Naive thymus-derived CD4-positive, alpha-beta T cell (primary cell): ENCODE measurements around the gene LARGE1. TPM values are rescaled to one million over a fixed set of nuclear protein-coding genes. Genes with fewer than 3 reads are reported as not detected.

Experiments
- ATAC-seq: fragments of 150-1000 bp; cut with Tn5 transposase; 2 replicates; pipeline ENCODE4 v1.10.0; 2021; ENCODE audit warnings: mild to moderate bottlenecking, moderate library complexity
- CTCF ChIA-PET: fragments of 350-600 bp; sonication (Branson Sonifier 250); formaldehyde crosslinking; loops from one replicate; lab custom pipeline; 2021; ENCODE audit warnings: antibody characterized with exemption; lab: Charles Lee
- POLR2A ChIA-PET: fragments of 350-600 bp; sonication (Branson Sonifier 250); formaldehyde crosslinking; loops from one replicate; lab custom pipeline; 2021; ENCODE audit warnings: antibody characterized with exemption, inconsistent platforms; lab: Charles Lee
- DNase-seq, 9 donors: peaks; one replicate each; pipeline versions ENCODE4 v3.0.0 to v3.0.0-alpha.2; 2020 to 2022; ENCODE audit warnings: mixed read lengths in 1 of 9
- H3K27ac ChIP-seq: one replicate; pipeline ENCODE4 v1.7.0; 2013; ENCODE audit warnings: mild to moderate bottlenecking, low read depth, low read length, moderate library complexity
- H3K27me3 ChIP-seq, 2 donors: one replicate each; pipeline ENCODE4 v1.7.0; 2013; ENCODE audit warnings: low read length in 2 of 2, mild to moderate bottlenecking in 2 of 2, moderate library complexity in 2 of 2; ENCODE audit not compliant: control insufficient read depth in 2 of 2, insufficient read depth in 2 of 2
- H3K36me3 ChIP-seq, 3 experiments: 1 replicate in 2 of 3; 2 replicates in 1 of 3; pipeline ENCODE4 v1.7.0; 2013; ENCODE audit warnings: low read length in 3 of 3, mild to moderate bottlenecking in 3 of 3, moderate library complexity in 1 of 3; ENCODE audit not compliant: insufficient read depth in 3 of 3, control insufficient read depth in 2 of 3
- H3K4me1 ChIP-seq, 2 donors: one replicate each; pipeline ENCODE4 v1.7.0; 2013; ENCODE audit warnings: low read length in 2 of 2, mild to moderate bottlenecking in 2 of 2, moderate library complexity in 1 of 2; ENCODE audit not compliant: control insufficient read depth in 2 of 2, insufficient read depth in 2 of 2
- H3K4me3 ChIP-seq: 2 replicates; pipeline ENCODE4 v1.7.0; 2013; ENCODE audit warnings: mild to moderate bottlenecking, low read length
- H3K9me3 ChIP-seq, 3 experiments: 1 replicate in 2 of 3; 2 replicates in 1 of 3; pipeline ENCODE4 v1.7.0; 2013; ENCODE audit warnings: low read length in 3 of 3; ENCODE audit not compliant: control insufficient read depth in 2 of 3
- H3K27ac Mint-ChIP-seq, 9 donors: one replicate each; pipeline ENCODE4 v1.8.0; 2020 to 2022; ENCODE audit warnings: mixed read lengths in 9 of 9, mild to moderate bottlenecking in 8 of 9, moderate library complexity in 5 of 9, inconsistent platforms in 2 of 9
- H3K27me3 Mint-ChIP-seq, 5 donors: one replicate each; pipeline ENCODE4 v1.8.0; 2021 to 2022; ENCODE audit warnings: mixed read lengths in 5 of 5, mild to moderate bottlenecking in 1 of 5
- H3K36me3 Mint-ChIP-seq, 5 donors: one replicate each; pipeline ENCODE4 v1.8.0; 2020 to 2022; ENCODE audit warnings: mixed read lengths in 5 of 5, mild to moderate bottlenecking in 3 of 5, inconsistent platforms in 1 of 5
- H3K4me1 Mint-ChIP-seq, 7 donors: one replicate each; pipeline ENCODE4 v1.8.0; 2020 to 2022; ENCODE audit warnings: mixed read lengths in 7 of 7, mild to moderate bottlenecking in 3 of 7, inconsistent platforms in 1 of 7
- H3K4me3 Mint-ChIP-seq, 10 donors: one replicate each; pipeline ENCODE4 v1.8.0; 2020 to 2022; ENCODE audit warnings: mild to moderate bottlenecking in 10 of 10, mixed read lengths in 10 of 10, moderate library complexity in 6 of 10, inconsistent platforms in 2 of 10
- H3K9me3 Mint-ChIP-seq, 11 donors: one replicate each; pipeline ENCODE4 v1.8.0; 2020 to 2022; ENCODE audit warnings: mixed read lengths in 11 of 11, mild to moderate bottlenecking in 4 of 11, inconsistent platforms in 1 of 11, moderate library complexity in 1 of 11
- intact Hi-C, 2 donors: fragments of 100-400 bp; cut with micrococcal nuclease; formaldehyde crosslinking; loops; one replicate each; pipeline ENCODE4 v1.15.1; 2023
- polyA plus RNA-seq, 2 donors: library from polyadenylated mRNA; unstranded; fragments of 300-500 nt; fragmentation: Illumina TruSeq; gene quantifications; one replicate each; pipeline ENCODE4 v1.2.3, GENCODE V29; 2021
- total RNA-seq, 6 experiments: library from RNA in 5 of 6; stranded (reverse) in 5 of 6; gene quantifications; 1 replicate in 5 of 6; 2 replicates in 1 of 6; pipeline ENCODE4 v1.2.3 and lab custom pipeline; 2021 to 2026

Gene LARGE1
- total and polyA plus RNA-seq, 7 experiments from 2014 or later: 2.3 to 4.8 (median 3.0) TPM; not detected in 3

- H3K4me1 ChIP-seq: no peaks in the 10 kb centered on the region
- H3K4me3 Mint-ChIP-seq: no peak overlapping the region
- no peak for DNase-seq
- no peaks in the 10 kb centered on the region for H3K4me1 Mint-ChIP-seq
- ChIA-PET POLR2A (no interaction called here), CTCF (no interaction called here)
- no peak overlapping the region for H3K27ac ChIP-seq
- peaks cover 0 to 4% (median 0%) of the 10 kb centered on the region in 5 donors for H3K36me3 Mint-ChIP-seq
- H3K27ac Mint-ChIP-seq: no peak overlapping the region
- no peak for ATAC-seq
- H3K36me3 ChIP-seq: no peaks in the 10 kb centered on the region
- H3K9me3 Mint-ChIP-seq: peaks cover 0 to 4% (median 0%) of the 10 kb centered on the region in 11 donors
- intact Hi-C loops: no loop called here
- peaks cover 0 to 23% (median 5%) of the 10 kb centered on the region in 5 donors for H3K27me3 Mint-ChIP-seq
- no peak overlapping the region for H3K4me3 ChIP-seq
- H3K9me3 ChIP-seq: no peaks in the 10 kb centered on the region
- no peaks in the 10 kb centered on the region for H3K27me3 ChIP-seq
Observed at GRCh38 chr22:33883961-33884808, 36.1 kb downstream of the LARGE1 start.

GRCh38 chr22:33883561-33883960, 36.7 kb downstream of the LARGE1 start:
- Histone ChIP-seq H3K9me3 (no peaks in the 10 kb centered on the region), H3K4me1 (no peaks in the 10 kb centered on the region), H3K27me3 (no peaks in the 10 kb centered on the region), H3K27ac (no peak overlapping the region), H3K4me3 (no peak overlapping the region), H3K36me3 (no peaks in the 10 kb centered on the region)
- Mint-ChIP-seq H3K27ac (no peak overlapping the region), H3K4me1 (no peaks in the 10 kb centered on the region), H3K4me3 (no peak overlapping the region), H3K9me3 (peaks cover 0 to 4% (median 0%) of the 10 kb centered on the region in 11 donors), H3K27me3 (peaks cover 0 to 23% (median 5%) of the 10 kb centered on the region in 5 donors), H3K36me3 (peaks cover 0 to 4% (median 0%) of the 10 kb centered on the region in 5 donors)
- intact Hi-C loops: no loop called here
- no peak for DNase-seq
- ChIA-PET CTCF (no interaction called here), POLR2A (no interaction called here)
- ATAC-seq: no peak

- H3K4me3 Mint-ChIP-seq: no peak overlapping the region
- CTCF ChIA-PET: no interaction called here
- no peaks in the 10 kb centered on the region for H3K4me1 ChIP-seq
- POLR2A ChIA-PET: no interaction called here
- H3K9me3 ChIP-seq: no peaks in the 10 kb centered on the region
- H3K27me3 Mint-ChIP-seq: peaks cover 0 to 23% (median 5%) of the 10 kb centered on the region in 5 donors
- intact Hi-C loops: no loop called here
- DNase-seq: no peak
- no peak overlapping the region for H3K27ac ChIP-seq
- H3K27me3 ChIP-seq: no peaks in the 10 kb centered on the region
- no peaks in the 10 kb centered on the region for H3K4me1 Mint-ChIP-seq
- H3K36me3 ChIP-seq: no peaks in the 10 kb centered on the region
- no peak overlapping the region for H3K4me3 ChIP-seq
- no peak overlapping the region for H3K27ac Mint-ChIP-seq
- no peak for ATAC-seq
- H3K36me3 Mint-ChIP-seq: no peaks in the 10 kb centered on the region
- H3K9me3 Mint-ChIP-seq: peaks cover 0 to 4% (median 0%) of the 10 kb centered on the region in 11 donors
Observed at GRCh38 chr22:33882991-33883390, 37.3 kb downstream of the LARGE1 start.

- Mint-ChIP-seq H3K4me1 (no peaks in the 10 kb centered on the region), H3K27ac (no peak overlapping the region), H3K36me3 (no peaks in the 10 kb centered on the region), H3K9me3 (peaks cover 0 to 4% (median 0%) of the 10 kb centered on the region in 11 donors), H3K4me3 (no peak overlapping the region), H3K27me3 (peaks cover 0 to 23% (median 5%) of the 10 kb centered on the region in 5 donors)
- no peaks in the 10 kb centered on the region for H3K27me3 ChIP-seq
- no peaks in the 10 kb centered on the region for H3K9me3 ChIP-seq
- ATAC-seq: no peak
- no peak for DNase-seq
- no peaks in the 10 kb centered on the region for H3K4me1 ChIP-seq
- no peak overlapping the region for H3K4me3 ChIP-seq
- intact Hi-C loops: no loop called here
- ChIA-PET CTCF (no interaction called here), POLR2A (no interaction called here)
- H3K27ac ChIP-seq: no peak overlapping the region
- H3K36me3 ChIP-seq: no peaks in the 10 kb centered on the region
Observed at GRCh38 chr22:33880986-33881385, 39.3 kb downstream of the LARGE1 start.

GRCh38 chr22:33879796-33880195, 40.5 kb downstream of the LARGE1 start:
- Mint-ChIP-seq H3K36me3 (no peaks in the 10 kb centered on the region), H3K27me3 (peaks cover 0 to 23% (median 5%) of the 10 kb centered on the region in 5 donors), H3K27ac (no peak overlapping the region), H3K4me3 (no peak overlapping the region), H3K4me1 (no peaks in the 10 kb centered on the region), H3K9me3 (peaks cover 0 to 4% (median 0%) of the 10 kb centered on the region in 11 donors)
- Histone ChIP-seq H3K27me3 (no peaks in the 10 kb centered on the region), H3K4me3 (no peak overlapping the region), H3K36me3 (no peaks in the 10 kb centered on the region), H3K9me3 (no peaks in the 10 kb centered on the region), H3K4me1 (no peaks in the 10 kb centered on the region), H3K27ac (no peak overlapping the region)
- no peak for ATAC-seq
- POLR2A ChIA-PET: no interaction called here
- CTCF ChIA-PET: no interaction called here
- DNase-seq: no peak
- intact Hi-C loops: no loop called here

GRCh38 chr22:33875316-33875715, 45.0 kb downstream of the LARGE1 start:
- no peaks in the 10 kb centered on the region for H3K27me3 ChIP-seq
- DNase-seq (no peak), ATAC-seq (no peak)
- CTCF ChIA-PET: no interaction called here
- H3K4me1 ChIP-seq: no peaks in the 10 kb centered on the region
- H3K4me3 Mint-ChIP-seq: no peak overlapping the region
- no peaks in the 10 kb centered on the region for H3K9me3 ChIP-seq
- intact Hi-C loops: no loop called here
- H3K27ac Mint-ChIP-seq: no peak overlapping the region
- H3K36me3 Mint-ChIP-seq: no peaks in the 10 kb centered on the region
- no peak overlapping the region for H3K4me3 ChIP-seq
- H3K36me3 ChIP-seq: no peaks in the 10 kb centered on the region
- peaks cover 0 to 3% (median 0%) of the 10 kb centered on the region in 11 donors for H3K9me3 Mint-ChIP-seq
- no peak overlapping the region for H3K27ac ChIP-seq
- no peaks in the 10 kb centered on the region for H3K4me1 Mint-ChIP-seq
- H3K27me3 Mint-ChIP-seq: peaks cover 0 to 3% (median 0%) of the 10 kb centered on the region in 5 donors
- POLR2A ChIA-PET: no interaction called here

GRCh38 chr22:33874206-33874605, 46.1 kb downstream of the LARGE1 start:
- ChIA-PET CTCF (no interaction called here), POLR2A (interaction anchor here (0.7 kb wide), 1 partner anchor 27 kb away, joined by 3 read pairs; no protein-coding TSS in a partner anchor)
- DNase-seq (no peak), ATAC-seq (no peak)
- H3K36me3 ChIP-seq: no peaks in the 10 kb centered on the region
- Mint-ChIP-seq H3K4me3 (no peak overlapping the region), H3K27me3 (peaks cover 0 to 3% (median 0%) of the 10 kb centered on the region in 5 donors), H3K27ac (no peak overlapping the region), H3K9me3 (peaks cover 0 to 3% (median 0%) of the 10 kb centered on the region in 11 donors), H3K4me1 (no peaks in the 10 kb centered on the region), H3K36me3 (no peaks in the 10 kb centered on the region)
- H3K27ac ChIP-seq: no peak overlapping the region
- H3K9me3 ChIP-seq: no peaks in the 10 kb centered on the region
- no peak overlapping the region for H3K4me3 ChIP-seq
- H3K4me1 ChIP-seq: no peaks in the 10 kb centered on the region
- H3K27me3 ChIP-seq: no peaks in the 10 kb centered on the region
- intact Hi-C loops: no loop called here
